ENCODE data around the gene DRD3. TPM values are rescaled to one million over a fixed set of nuclear protein-coding genes. Genes with fewer than 3 reads are reported as not detected.
A peak's percentile ranks its signal among the peaks of the same experiment; 100 is the strongest.

DRD3 gene
- total RNA-seq, 1 donor = not detected

DNA sequence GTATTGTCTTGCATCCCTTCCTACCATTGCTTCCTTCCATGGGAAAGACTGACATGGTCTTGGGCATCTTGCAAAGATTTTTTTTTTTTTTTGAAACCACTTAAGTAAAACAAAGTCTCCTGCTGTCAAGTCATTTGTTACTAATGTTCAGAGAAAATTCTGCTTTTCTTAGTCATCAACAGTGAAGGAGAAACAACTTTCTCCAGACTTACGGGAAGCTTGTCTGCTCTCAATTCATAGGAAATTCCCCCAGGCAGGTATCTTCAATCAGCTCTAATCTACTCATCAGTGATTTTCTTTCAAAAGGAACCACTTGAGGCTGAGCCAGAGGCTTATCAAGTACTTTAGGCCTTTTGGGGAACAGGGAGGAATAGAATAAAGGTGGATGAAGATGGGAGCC is 15.9 kb upstream of the DRD3 start:
- TF ChIP-seq, protein P1, sequence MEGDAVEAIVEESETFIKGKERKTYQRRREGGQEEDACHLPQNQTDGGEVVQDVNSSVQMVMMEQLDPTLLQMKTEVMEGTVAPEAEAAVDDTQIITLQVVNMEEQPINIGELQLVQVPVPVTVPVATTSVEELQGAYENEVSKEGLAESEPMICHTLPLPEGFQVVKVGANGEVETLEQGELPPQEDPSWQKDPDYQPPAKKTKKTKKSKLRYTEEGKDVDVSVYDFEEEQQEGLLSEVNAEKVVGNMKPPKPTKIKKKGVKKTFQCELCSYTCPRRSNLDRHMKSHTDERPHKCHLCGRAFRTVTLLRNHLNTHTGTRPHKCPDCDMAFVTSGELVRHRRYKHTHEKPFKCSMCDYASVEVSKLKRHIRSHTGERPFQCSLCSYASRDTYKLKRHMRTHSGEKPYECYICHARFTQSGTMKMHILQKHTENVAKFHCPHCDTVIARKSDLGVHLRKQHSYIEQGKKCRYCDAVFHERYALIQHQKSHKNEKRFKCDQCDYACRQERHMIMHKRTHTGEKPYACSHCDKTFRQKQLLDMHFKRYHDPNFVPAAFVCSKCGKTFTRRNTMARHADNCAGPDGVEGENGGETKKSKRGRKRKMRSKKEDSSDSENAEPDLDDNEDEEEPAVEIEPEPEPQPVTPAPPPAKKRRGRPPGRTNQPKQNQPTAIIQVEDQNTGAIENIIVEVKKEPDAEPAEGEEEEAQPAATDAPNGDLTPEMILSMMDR (IDR thresholded peaks at IDR 0.05; ENCODE audit: insufficient read depth, low read length) = no peak
- DNase-seq (ENCODE audit: low read depth) = no peak
- H3K4me3 ChIP-seq (ENCODE audit: low read depth, low read length) = no peak overlapping the region

DNA sequence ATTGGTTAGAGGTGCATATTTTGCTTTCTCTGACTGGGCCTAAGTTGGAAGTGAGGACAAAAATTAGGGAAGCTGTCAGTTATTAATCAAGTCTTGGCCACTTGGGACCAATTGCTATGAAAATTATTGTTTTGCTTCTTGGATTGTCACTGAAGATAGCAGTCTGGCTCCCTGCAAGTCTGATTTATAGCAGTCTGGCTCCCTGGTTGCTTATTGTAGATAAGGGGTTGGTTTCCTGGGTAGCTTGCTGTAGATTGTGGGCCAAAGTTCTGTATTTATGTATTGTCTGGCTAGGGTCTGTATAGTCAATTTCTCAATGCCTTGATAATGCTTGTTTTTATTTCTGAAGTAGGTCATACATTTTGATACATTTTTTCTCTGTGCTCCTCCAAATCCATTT is 13.3 kb upstream of the DRD3 start:
- peak; percentile 54 for DNase-seq (ENCODE audit: low read depth)
- TF ChIP-seq, protein P1 (IDR thresholded peaks at IDR 0.05; ENCODE audit: insufficient read depth, low read length) = no peak
- no peak overlapping the region for H3K4me3 ChIP-seq (ENCODE audit: low read depth, low read length)

DNA sequence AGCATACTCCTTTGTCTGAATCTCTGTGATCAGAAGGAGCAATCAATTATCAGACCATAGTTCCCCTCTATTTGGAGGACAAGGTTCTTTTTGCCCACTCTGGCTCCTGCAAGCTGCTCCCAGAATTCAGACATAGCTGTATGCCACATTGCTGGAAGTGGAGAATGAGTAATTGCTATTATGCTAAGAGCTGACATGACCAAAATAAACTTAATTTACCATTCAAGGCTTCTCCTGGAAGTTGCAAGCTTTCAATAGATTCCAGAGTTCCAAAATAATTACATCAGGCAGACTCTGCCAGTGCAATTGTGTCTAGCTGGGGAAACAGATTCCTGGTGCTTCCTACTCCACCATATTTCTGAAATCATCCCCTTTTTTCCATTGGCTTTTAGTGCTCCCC is 7.6 kb upstream of the DRD3 start:
- peak; percentile 4 for DNase-seq (ENCODE audit: low read depth)
- H3K4me3 ChIP-seq (ENCODE audit: low read depth, low read length) = no peak overlapping the region
- TF ChIP-seq, protein P1 (IDR thresholded peaks at IDR 0.05; ENCODE audit: insufficient read depth, low read length) = no peak

DNA sequence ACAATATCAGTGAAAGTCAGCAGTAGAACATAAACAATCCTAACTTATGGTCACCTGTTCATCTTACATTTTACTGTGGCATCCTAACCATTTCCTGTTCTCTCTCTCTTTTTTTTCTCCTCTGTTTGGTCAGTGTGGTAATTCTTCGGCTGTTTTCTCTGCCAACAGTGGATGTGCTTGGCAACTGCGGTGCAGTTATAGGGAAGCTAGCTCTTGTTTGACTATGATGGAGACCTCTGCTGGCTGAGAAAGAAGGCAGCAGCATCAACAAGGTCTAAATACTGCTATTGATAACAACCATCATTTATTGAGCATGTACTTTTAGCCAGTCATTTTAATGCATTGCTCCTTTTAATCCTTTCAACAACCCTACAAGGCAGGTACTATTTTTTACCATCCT is 723 bp upstream of the DRD3 start:
- TF ChIP-seq, protein P1 (IDR thresholded peaks at IDR 0.05; ENCODE audit: insufficient read depth, low read length) = peak; percentile 55
- H3K4me3 ChIP-seq (ENCODE audit: low read depth, low read length) = no peak overlapping the region
- peak; percentile 63 for DNase-seq (ENCODE audit: low read depth)

DNA sequence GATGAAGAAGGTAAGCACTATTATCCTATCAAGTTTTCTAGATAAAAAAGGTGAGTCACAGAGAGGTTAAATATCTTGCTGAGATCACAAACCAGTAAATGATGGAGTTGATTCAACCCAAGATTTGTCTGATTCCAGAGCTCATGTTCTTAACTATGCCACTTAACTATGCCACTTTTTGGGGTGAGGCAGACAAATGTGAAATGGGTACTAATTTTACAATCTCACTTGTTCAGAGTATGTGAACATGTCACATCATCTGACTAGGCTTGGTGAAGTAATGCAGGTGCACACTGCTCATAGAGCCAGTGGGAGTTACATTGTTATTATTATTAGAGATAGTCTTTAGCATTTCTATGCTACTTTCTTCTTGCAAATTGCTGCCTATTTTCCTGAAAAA is 2.0 kb downstream of the DRD3 start:
- no peak for DNase-seq (ENCODE audit: low read depth)
- no peak overlapping the region for H3K4me3 ChIP-seq (ENCODE audit: low read depth, low read length)
- TF ChIP-seq, protein P1 (IDR thresholded peaks at IDR 0.05; ENCODE audit: insufficient read depth, low read length) = no peak

DNA sequence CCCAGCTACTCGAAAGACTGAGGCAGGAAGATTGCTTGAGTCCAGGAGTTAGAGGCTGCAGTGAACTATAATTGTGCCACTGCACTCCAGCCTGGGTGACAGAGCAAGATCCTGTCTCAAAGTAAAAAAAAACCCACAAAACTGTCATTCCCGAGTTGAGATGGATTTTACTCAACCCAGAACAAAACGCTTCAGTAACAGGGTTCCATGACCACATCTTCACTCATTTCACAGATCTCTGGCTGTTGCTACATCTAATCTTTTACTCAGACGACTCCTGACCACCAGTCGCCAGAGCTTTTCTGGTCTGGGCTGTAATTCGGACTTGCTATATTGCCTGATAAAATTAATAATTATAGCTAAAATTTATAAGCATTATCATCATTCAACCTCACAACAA is 2.4 kb downstream of the DRD3 start:
- TF ChIP-seq, protein P1 (IDR thresholded peaks at IDR 0.05; ENCODE audit: insufficient read depth, low read length) = no peak
- no peak for DNase-seq (ENCODE audit: low read depth)
- H3K4me3 ChIP-seq (ENCODE audit: low read depth, low read length) = no peak overlapping the region

DNA sequence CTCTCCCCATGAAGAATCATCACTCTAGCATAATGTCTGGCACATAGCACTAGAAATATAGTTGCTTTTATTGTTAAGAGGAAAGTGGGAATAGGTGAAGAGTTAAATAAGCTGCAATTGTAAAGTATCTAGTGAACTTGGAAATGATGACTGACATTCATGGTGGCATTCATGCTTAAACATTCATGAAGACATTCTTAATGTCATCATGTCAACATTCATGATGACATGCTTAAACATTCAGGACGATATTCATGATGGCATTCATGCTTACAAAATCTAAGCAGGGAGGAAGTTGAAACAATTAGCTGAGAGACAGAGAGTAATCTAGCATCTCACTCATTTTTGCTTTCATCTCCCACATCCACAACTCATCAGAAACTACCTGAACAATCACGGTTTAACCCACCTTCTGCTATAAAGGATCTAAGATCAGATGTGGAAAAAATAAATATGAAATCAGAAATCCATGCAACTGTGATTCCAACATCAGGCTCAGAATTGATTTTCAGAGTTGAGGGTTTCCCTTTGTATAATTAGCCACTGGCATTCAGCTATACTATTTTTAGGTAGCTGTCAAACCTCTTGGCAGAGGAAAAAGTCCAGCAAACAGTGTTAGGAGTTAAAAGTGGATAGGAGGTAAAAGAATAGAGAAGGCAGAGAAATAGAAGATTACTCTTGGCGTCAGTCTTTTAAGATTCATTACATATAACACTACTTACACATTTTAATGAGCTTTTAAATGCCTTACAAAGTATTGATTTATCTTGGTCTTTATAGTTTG is 3.5 kb downstream of the DRD3 start:
- H3K4me3 ChIP-seq (ENCODE audit: low read depth, low read length) = no peak overlapping the region
- no peak for DNase-seq (ENCODE audit: low read depth)
- TF ChIP-seq, protein P1 (IDR thresholded peaks at IDR 0.05; ENCODE audit: insufficient read depth, low read length) = no peak

Data from fibroblast of the aortic adventitia (primary cell).